Neural progenitor cell (in vitro differentiated cells): ENCODE data around the gene KCNMB4.

ENCODE experiments used
- EZH2 ChIP-seq: fragments of 200-600 bp; sonication (generic); IDR thresholded peaks from 2 replicates; pipeline ENCODE4 v1.6.1; 2017; ENCODE audit warnings: antibody characterized with exemption, mild to moderate bottlenecking, moderate library complexity
- EZH2phosphoT487 ChIP-seq: fragments of 200-600 bp; sonication (generic); IDR thresholded peaks from 2 replicates; pipeline ENCODE4 v1.6.1; 2017; ENCODE audit warnings: antibody characterized with exemption
- TF ChIP-seq, protein P1 (sequence below): fragments of 200-600 bp; sonication (generic); IDR thresholded peaks from 2 replicates; pipeline ENCODE4 v1.5.1; 2017; ENCODE audit warnings: antibody characterized with exemption, mild to moderate bottlenecking

DNA sequence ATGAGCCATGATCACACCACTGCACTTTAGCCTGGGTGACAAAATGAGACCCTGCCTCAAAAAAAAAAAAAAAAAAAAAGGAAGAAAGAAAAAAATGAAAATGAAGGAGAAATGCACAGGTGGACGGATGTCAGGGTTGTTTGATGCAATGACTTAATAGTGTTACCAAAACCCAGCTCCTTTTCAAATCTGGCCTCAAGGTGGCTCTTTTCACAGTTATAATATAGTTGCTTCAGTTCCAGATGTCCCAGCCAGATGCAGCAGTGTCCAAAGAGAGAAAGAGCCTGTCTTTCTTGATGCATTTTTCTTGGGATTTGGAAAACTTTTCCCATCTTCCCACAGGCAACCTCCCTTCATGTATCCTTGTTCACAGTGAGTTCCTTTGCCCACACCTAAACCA lies 36.5 kb downstream of the KCNMB4 start:
- TF ChIP-seq, protein P1, sequence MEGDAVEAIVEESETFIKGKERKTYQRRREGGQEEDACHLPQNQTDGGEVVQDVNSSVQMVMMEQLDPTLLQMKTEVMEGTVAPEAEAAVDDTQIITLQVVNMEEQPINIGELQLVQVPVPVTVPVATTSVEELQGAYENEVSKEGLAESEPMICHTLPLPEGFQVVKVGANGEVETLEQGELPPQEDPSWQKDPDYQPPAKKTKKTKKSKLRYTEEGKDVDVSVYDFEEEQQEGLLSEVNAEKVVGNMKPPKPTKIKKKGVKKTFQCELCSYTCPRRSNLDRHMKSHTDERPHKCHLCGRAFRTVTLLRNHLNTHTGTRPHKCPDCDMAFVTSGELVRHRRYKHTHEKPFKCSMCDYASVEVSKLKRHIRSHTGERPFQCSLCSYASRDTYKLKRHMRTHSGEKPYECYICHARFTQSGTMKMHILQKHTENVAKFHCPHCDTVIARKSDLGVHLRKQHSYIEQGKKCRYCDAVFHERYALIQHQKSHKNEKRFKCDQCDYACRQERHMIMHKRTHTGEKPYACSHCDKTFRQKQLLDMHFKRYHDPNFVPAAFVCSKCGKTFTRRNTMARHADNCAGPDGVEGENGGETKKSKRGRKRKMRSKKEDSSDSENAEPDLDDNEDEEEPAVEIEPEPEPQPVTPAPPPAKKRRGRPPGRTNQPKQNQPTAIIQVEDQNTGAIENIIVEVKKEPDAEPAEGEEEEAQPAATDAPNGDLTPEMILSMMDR: no peak
- TF ChIP-seq EZH2phosphoT487 (no peak), EZH2 (no peak)
